ENCODE data around the gene CD52.
A peak's percentile ranks its signal among the peaks of the same experiment; 100 is the strongest.

CD52 gene

DNA sequence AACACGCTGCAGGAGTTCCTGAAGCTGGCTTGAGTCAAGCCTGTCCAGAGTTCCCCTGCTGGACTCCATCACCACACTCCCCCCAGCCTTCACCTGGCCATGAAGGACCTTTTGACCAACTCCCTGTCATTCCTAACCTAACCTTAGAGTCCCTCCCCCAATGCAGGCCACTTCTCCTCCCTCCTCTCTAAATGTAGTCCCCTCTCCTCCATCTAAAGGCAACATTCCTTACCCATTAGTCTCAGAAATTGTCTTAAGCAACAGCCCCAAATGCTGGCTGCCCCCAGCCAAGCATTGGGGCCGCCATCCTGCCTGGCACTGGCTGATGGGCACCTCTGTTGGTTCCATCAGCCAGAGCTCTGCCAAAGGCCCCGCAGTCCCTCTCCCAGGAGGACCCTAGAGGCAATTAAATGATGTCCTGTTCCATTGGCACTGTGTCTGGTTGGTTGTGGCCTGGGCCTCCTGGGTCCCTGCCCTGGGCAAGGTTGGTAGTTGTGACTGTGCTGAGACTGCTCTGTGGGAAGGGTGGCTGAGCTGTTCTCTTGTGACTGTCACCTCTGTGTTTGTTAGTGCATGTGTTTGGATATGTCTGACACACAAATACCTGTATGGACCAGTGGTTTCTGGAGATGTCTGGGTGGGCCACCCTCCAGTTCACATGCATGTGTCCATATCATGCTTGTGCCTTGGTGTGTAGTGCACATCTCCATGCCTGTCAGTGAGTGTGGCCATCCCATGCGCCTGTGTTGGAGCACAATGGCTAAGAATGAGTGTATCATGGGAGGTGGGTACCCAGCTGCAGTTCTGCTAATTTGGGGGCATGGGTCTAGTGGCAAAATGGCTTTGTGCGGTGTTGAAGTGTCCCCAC is 36.4 kb upstream of the CD52 start:
- Mint-ChIP-seq H3K27me3 (no peaks in the 10 kb centered on the region), H3K4me3 (peak overlapping the region; percentile 87), H3K9me3 (no peaks in the 10 kb centered on the region), H3K4me1 (ENCODE audit: low read depth) (peaks cover 90% of the 10 kb centered on the region), H3K36me3 (ENCODE audit: low read depth) (peaks cover 68% of the 10 kb centered on the region), H3K27ac (peak overlapping the region; percentile 88)

DNA sequence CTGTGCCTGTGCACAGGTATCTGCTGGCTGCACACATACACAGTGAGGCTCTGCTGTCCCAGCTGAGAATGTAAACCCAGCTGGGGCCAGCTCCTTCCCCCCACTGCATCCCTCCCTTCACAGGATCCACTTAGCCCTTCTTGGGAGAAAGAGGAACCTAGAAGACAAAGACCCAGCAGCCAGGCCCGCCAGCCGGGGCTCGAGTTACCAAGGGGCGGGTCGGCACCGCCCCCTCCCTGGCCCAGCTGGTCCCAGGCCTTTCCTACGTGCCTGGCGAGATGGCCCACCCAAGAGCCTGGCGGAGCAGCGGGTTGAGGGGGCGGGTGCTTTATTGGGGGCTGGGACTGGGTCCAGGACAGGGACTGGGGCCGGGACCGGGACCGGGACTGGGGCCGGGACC is 35.8 kb upstream of the CD52 start:
- H3K36me3 Mint-ChIP-seq (ENCODE audit: low read depth) = peaks cover 64% of the 10 kb centered on the region

DNA sequence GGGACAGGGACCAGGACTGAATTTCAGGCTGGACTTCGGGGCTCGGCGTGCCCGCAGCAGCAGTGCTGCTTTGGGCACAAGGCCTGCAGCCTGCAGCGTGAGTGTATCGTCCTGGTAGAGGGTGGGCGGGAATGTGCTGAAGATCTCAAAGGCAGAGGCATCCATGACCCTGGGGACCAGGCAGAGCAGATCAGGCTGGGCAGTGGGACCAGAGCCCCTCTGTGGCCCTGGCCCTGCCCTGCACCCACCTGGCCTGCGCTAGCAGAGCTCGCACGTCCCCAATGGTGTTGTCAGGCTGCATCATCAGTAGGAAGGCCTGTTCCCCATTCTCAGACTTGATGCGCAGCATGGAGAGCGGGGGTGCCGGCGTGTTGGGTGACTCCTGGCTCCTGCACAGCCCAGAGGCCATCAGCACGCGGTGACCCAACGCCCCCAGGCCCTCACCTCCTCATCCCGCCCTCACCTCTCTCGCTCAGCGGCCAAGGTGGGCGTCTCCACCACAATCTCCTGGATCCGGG is 35.3 kb upstream of the CD52 start:
- Mint-ChIP-seq H3K27me3 (no peaks in the 10 kb centered on the region), H3K9me3 (no peaks in the 10 kb centered on the region), H3K36me3 (ENCODE audit: low read depth) (peaks cover 59% of the 10 kb centered on the region), H3K4me1 (ENCODE audit: low read depth) (peaks cover 90% of the 10 kb centered on the region), H3K4me3 (peak overlapping the region; percentile 87), H3K27ac (peak overlapping the region; percentile 100)

More for the DNA sequence above, 35.8 kb upstream of the CD52 start:
- peak overlapping the region; percentile 88 for H3K27ac Mint-ChIP-seq
- no peaks in the 10 kb centered on the region for H3K27me3 Mint-ChIP-seq
- no peaks in the 10 kb centered on the region for H3K9me3 Mint-ChIP-seq
- H3K4me1 Mint-ChIP-seq (ENCODE audit: low read depth) = peaks cover 90% of the 10 kb centered on the region
- peak overlapping the region; percentile 87 for H3K4me3 Mint-ChIP-seq

DNA sequence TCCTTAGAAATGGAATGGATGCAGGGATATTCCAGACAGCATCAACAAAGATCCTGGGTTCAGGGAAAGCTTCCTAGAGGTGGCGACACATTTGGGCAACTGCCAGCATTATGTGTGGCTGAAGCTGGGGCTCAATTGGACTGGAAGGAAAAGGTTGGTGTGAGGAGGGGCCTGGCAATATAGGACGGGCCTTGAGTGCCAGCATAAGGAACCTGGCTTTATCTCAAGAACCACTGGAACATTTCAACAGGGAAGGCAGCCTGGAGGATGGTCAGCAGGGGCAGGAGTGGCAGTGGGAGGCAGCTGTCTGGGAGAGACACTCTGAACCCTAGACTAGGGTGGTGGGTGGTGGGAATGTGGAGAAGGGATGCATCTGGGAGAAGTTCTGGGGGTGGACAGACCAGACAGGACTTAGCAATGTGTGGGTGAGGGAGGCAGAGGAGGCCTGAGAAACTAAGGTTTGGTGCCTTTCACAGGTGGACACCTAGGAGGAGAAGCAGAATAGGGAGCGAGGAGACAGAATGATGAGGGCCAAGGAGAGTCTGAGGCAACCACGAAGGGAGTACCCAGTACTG is 34.4 kb upstream of the CD52 start:
- H3K36me3 Mint-ChIP-seq (ENCODE audit: low read depth) = peaks cover 51% of the 10 kb centered on the region
- peaks cover 90% of the 10 kb centered on the region for H3K4me1 Mint-ChIP-seq (ENCODE audit: low read depth)
- no peaks in the 10 kb centered on the region for H3K9me3 Mint-ChIP-seq
- H3K4me3 Mint-ChIP-seq = peak overlapping the region; percentile 87
- peak overlapping the region; percentile 100 for H3K27ac Mint-ChIP-seq
- H3K27me3 Mint-ChIP-seq = no peaks in the 10 kb centered on the region

DNA sequence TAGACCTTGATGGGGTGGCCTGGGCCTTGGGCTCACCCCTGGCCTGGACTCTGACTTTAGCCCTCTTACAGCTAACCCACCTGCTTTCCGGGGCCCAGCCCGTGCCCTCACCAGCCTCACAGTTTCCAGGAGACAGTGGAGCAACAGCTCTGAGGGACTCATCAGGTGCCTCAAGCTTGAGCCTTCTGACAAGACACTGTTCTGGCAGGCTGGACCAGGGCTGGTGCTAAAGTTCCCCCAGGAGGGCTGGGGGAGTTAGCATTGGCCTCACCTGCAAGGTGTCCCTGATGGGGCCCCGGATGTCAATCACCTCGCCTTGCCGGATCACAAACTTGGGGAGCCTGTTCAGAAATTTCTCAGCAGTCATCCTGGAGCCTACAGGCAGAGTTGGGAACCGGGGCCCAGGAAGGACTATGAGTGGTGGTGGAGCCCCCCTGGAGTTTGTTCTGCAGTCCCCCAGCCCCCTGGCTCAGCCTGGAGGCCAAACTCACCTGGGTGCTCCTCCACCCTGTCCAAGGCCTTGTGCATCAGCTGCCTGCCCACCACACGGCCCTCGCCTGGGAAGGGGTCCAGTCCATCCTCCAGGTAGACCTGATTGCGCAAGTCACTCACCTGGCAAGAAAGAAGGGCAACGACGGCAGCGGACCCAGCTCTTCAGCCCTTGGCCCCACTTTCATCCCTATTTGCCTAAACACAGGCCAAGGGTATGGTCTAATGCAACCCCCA is 33.7 kb upstream of the CD52 start:
- peak overlapping the region; percentile 100 for H3K27ac Mint-ChIP-seq
- H3K4me3 Mint-ChIP-seq = peak overlapping the region; percentile 87
- peaks cover 45% of the 10 kb centered on the region for H3K36me3 Mint-ChIP-seq (ENCODE audit: low read depth)
- no peaks in the 10 kb centered on the region for H3K27me3 Mint-ChIP-seq
- peaks cover 90% of the 10 kb centered on the region for H3K4me1 Mint-ChIP-seq (ENCODE audit: low read depth)
- H3K9me3 Mint-ChIP-seq = no peaks in the 10 kb centered on the region

DNA sequence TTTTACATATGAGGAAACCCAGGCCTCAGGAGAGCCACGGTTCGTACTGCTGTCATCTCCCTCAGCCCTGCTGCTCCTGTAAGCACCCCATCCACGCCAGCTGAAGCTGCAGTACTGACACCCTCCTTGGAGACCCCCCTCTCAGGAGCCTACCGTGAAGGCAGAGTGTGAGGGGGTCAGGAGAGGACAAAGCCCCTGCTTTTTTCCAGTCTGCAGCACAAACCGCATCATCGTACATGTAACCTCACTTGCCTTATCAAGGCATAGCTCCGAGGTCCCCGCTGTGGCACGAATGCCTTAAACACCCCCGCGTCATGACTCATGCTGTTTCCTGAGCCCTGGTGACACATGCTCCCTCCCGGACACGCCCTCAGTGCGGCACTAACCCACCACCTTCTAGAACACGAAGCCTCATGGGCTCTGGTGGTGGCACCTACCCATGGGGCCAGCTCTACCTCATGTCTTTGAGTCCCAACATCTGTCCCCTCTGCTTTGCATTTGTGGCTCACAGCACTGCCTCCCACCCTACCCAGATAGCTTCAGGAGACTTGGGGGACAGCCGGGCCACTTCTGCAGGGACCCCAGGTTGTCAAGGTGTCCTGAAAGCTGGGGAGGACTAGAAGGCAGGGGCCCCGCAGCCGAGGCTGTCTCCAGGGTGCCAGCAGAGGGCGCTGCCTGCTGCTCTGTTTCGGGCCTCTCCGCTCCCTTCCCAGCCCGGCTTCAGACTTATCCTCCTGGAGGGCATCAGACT is 33.0 kb upstream of the CD52 start:
- Mint-ChIP-seq H3K36me3 (ENCODE audit: low read depth) (peaks cover 42% of the 10 kb centered on the region), H3K9me3 (no peaks in the 10 kb centered on the region), H3K27ac (peak overlapping the region; percentile 100), H3K27me3 (no peaks in the 10 kb centered on the region), H3K4me1 (ENCODE audit: low read depth) (peaks cover 91% of the 10 kb centered on the region), H3K4me3 (peak overlapping the region; percentile 87)

DNA sequence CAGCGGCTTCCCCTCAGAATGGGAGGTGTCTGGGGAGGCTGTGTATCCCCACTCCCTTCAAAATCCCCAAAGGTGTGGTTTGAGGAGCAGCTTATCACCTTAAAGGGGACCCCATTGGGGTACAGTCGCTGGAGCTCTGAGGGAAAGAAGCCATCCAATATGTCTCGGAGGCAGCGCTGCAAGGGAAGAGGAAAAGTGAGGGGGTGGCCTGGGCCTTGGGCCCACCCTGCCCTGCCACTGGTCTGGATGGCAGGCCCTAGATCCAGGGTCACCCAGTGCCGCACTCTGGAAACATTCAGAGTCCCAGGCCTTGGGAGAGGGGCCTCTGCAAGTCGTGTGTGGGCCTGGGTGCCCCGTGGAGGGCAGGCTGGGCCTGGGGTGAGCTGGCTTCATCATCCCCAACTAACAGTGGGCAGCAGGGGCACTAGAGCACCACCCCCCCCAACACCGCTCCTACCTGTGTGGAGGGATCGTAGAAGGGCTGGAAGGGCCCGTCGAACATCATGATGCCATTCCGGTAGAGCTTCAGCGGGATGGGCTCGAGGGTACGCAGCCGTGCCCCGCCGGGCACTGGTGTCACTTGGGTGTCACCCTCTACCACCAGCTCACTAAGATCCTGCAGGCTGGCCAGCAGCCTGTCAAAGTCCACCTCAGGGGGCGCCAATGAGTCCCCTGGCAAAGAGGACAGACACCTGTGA is 32.2 kb upstream of the CD52 start:
- no peaks in the 10 kb centered on the region for H3K9me3 Mint-ChIP-seq
- no peak overlapping the region for H3K4me3 Mint-ChIP-seq
- H3K36me3 Mint-ChIP-seq (ENCODE audit: low read depth) = peaks cover 40% of the 10 kb centered on the region
- no peaks in the 10 kb centered on the region for H3K27me3 Mint-ChIP-seq
- peak overlapping the region; percentile 100 for H3K27ac Mint-ChIP-seq
- H3K4me1 Mint-ChIP-seq (ENCODE audit: low read depth) = peaks cover 97% of the 10 kb centered on the region

DNA sequence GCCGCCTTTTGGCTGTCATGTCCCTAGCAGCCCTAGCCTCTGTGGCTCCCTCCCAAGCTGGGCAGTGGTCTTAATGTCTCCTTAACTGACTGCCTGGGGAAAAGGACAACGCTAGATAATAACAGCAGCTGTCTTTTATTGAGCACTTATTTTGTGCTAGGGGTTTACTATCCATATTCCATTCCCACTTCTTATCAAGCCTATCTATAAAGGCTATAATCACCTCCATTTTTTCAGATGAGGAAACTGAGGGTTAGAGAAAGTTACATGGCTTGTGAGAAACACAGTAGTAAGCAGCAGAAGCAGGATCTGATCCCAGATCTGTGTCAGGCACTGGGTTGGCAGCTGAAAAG is 31.7 kb upstream of the CD52 start:
- Mint-ChIP-seq H3K27me3 (no peaks in the 10 kb centered on the region), H3K9me3 (no peaks in the 10 kb centered on the region), H3K27ac (peak overlapping the region; percentile 99), H3K36me3 (ENCODE audit: low read depth) (peaks cover 36% of the 10 kb centered on the region), H3K4me1 (ENCODE audit: low read depth) (peaks cover 97% of the 10 kb centered on the region), H3K4me3 (no peak overlapping the region)

DNA sequence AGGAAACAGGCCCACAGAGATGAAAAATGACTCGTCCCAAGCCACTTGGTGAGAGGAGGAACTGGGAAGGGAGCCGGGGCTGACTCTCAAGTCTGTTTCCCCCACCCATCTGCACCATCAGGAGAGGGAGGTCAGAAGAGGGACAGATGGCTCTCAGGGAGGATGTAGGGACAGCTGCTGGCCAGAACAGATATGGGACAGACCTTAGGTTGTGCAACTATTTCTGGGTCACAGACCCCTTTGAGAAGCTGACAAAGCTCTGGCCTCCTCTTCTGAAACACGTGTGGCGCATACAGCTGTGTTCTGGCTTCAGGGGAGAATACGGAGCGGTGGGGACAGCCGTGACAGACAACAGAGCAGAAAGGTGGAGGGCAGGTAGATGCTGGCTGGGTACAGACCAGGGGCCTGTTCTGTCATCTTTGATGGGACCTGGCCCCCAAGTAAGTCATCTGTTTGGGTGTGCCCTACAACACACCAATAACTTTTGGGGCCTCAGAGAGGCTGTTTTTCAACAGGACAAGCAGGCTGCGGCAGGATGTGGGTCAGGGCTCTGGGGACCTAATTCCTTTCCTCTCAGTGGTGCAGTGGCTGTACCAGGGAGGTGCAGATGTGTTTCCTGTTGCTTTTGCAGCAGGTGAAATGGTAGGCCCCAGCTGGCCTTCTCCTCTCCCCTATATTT is 30.6 kb upstream of the CD52 start:
- H3K27me3 Mint-ChIP-seq = no peaks in the 10 kb centered on the region
- peaks cover 26% of the 10 kb centered on the region for H3K36me3 Mint-ChIP-seq (ENCODE audit: low read depth)
- H3K4me3 Mint-ChIP-seq = peak overlapping the region; percentile 63
- no peaks in the 10 kb centered on the region for H3K9me3 Mint-ChIP-seq
- peak overlapping the region; percentile 99 for H3K27ac Mint-ChIP-seq
- H3K4me1 Mint-ChIP-seq (ENCODE audit: low read depth) = peaks cover 98% of the 10 kb centered on the region

DNA sequence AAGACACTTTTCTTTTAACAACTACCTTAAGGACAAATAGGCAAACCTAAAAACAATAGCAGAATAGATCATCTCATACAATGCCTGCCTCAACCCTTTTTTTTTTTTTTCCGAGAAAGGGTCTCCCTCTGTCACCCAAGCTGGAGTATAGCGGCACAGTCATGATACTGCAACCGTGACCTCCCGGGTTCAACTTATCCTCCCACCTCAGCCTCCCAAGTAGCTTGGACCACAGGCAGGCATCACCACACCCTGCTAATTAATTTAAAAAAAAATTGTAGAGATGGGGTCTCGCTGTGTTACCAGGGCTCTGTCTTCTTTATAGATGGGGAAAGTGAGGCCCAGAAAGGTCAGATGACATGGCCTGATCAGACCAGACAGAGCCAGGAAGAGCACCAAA is 29.9 kb upstream of the CD52 start:
- Mint-ChIP-seq H3K9me3 (no peaks in the 10 kb centered on the region), H3K4me3 (peak overlapping the region; percentile 63), H3K4me1 (ENCODE audit: low read depth) (peaks cover 96% of the 10 kb centered on the region), H3K27me3 (no peaks in the 10 kb centered on the region), H3K36me3 (ENCODE audit: low read depth) (peaks cover 21% of the 10 kb centered on the region), H3K27ac (peak overlapping the region; percentile 99)

DNA sequence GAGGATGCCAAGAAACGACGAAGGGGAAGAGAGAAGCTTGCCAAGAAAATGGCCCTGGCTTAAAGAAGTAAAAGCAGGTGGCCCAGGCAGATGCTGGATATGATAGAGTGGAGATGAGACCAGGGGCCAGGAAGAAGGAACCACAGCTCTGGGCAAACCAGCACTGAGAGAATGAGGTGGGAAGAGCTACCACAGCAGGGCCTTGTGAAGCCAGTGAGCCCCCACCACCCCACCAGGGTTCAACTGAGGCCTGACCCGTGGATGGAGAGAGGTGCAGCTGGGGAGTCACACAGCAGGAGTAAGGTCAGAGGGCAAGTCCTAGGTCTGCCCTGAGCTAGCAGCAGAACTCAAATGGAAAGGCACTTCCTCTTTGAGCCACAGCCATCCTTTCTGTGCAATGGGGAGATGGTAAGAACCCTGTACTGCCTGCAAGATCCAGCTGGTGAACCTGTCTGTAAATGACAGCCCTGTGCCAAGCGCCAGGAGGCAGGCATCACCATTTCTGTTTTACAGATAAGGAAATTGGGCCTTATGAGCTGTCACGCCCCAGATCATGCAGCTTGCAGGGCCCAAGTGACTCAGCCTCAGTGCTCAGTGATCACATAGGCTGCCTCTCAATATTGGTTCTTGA is 29.3 kb upstream of the CD52 start:
- Mint-ChIP-seq H3K36me3 (ENCODE audit: low read depth) (peaks cover 19% of the 10 kb centered on the region), H3K27ac (peak overlapping the region; percentile 99), H3K27me3 (no peaks in the 10 kb centered on the region), H3K9me3 (no peaks in the 10 kb centered on the region), H3K4me1 (ENCODE audit: low read depth) (peaks cover 95% of the 10 kb centered on the region), H3K4me3 (peak overlapping the region; percentile 58)

DNA sequence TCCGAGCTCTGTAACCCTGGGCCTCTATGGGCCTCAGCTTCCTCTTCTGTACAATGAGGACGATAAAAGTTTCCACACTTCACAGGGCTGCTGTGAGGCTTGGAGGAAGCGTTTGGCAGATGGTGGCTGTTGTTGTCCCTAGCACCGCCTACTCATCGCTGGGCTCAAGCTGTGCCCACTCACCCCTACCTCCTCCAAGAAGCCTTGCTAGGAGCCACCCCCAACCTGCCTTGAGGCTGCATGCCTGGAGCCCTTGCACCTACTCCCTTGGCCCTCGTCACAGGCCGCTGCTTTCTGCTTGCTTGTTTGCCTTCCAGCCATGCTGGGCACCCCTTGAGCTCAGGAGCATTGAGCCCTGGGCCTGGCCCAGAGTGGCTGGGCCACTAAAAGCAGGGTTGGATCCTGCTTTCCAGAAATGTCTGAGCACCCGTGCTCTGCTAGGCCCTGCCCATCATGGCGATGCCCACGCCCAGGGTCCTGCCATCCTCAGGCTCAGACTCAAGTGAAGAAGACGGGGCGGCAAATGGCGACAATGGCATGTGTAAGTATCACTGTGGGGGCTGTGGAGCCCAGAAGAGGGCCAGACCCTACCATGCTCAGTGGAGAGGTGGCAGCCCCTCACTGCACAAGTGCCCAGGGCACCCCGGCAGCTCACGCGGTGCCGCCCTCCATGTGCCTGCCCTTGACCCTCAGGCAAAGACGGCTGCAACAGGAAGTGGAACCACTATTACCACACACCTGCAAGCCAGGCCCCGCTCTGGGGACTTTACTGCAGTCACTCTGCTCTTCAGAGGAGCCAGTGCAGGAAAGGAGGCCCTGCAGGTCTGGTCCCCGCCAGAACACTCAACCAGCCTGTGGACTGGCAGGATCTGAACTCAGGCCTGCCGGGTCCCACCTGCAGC is 28.3 kb upstream of the CD52 start:
- H3K9me3 Mint-ChIP-seq = no peaks in the 10 kb centered on the region
- peak overlapping the region; percentile 58 for H3K4me3 Mint-ChIP-seq
- peaks cover 88% of the 10 kb centered on the region for H3K4me1 Mint-ChIP-seq (ENCODE audit: low read depth)
- H3K27ac Mint-ChIP-seq = peak overlapping the region; percentile 99
- H3K27me3 Mint-ChIP-seq = no peaks in the 10 kb centered on the region
- H3K36me3 Mint-ChIP-seq (ENCODE audit: low read depth) = peaks cover 17% of the 10 kb centered on the region
